HG02571 (cell line): ENCODE data around the gene TNFRSF14.

Source experiments
- ATAC-seq: cut with Tn5 transposase; IDR thresholded peaks from one replicate; pipeline ENCODE4 v1.9.1; 2021; ENCODE audit warnings: mild to moderate bottlenecking, moderate library complexity; ENCODE audit not compliant: unreplicated experiment

TNFRSF14 gene

DNA sequence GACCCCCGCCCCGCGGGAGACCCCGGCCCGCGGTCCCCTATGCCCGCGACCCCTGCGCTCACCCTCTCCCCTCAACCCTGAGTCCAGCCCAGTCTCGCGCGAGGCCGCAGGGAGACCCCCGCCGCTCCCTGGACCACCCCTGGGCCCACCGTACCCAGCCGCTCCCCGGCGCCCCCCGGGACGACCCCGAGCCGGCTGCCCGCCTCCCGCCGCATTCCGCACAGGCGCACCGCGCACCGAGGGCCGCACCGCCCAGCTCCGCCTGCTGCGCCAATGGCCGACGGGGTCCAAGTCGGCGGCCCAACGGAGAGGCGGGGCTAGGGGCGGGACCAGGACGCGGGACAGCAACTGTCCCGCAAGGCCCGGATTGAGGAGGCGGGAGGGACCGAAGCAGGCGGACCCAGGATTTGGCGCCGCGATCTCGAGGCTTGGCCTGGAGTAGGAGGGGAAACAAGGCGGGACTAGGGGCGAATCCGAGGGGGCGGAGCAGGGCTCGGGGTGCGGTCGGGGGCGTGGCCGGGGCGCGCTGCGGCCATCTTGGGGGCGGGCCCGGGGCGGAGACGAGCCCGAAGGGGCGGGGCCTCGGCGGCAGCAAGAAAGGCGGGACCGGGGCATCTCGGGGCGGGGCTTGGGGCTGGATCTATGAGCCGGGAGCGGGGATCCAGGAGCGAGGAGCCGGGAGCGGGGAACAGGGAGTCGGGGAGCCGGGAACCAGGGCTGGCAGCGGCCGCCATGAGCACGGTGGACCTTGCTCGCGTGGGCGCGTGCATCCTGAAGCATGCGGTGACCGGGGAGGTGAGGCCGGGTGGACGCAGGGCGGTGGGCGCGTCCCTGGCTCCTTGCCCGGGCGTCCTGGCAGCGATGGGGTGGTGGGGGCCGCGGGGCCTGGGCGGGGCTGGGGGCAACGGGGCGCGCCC is 30.2 kb downstream of the TNFRSF14 start, which contains the start of gene PRXL2B:
TSS of gene PRXL2B (plus strand) at position 624 of the 917 bp plus-strand sequence. CDS start at position 733, 109 bp downstream.
- ATAC-seq: peak; percentile 64

DNA sequence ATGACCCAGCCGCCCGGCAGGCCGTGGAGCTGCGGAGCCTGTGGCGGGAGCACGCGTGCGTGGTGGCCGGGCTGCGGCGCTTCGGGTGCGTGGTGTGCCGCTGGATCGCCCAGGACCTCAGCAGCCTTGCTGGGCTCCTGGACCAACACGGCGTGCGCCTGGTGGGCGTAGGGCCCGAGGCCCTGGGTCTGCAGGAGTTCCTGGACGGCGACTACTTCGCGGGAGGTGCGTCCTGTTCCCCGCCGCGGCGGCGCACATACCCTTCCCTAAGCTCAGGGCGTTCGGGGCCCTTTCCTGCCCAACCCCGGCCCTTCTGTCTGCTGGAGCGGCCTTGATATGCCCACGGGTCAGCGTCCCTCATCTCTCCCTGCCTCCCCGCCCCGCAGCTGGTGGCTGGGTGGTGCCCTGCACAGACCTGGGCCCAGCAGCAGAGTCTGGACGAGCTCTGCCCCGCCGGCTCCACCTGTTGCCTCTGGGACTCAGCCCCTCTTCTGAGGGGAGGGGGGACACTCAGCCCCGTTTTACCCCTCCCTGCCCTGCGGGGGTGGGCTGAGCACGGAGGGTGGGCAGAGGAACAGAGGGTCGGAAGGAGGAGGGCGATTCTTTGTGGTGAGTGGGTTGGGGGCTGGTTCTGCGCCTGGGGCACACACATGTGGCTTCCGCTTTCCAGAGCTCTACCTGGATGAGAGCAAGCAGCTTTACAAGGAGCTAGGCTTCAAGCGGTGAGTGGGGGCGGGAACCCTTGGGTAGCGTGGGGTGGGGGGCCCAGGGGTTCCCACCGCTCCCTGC is 31.1 kb downstream of the TNFRSF14 start:
- ATAC-seq: no peak

DNA sequence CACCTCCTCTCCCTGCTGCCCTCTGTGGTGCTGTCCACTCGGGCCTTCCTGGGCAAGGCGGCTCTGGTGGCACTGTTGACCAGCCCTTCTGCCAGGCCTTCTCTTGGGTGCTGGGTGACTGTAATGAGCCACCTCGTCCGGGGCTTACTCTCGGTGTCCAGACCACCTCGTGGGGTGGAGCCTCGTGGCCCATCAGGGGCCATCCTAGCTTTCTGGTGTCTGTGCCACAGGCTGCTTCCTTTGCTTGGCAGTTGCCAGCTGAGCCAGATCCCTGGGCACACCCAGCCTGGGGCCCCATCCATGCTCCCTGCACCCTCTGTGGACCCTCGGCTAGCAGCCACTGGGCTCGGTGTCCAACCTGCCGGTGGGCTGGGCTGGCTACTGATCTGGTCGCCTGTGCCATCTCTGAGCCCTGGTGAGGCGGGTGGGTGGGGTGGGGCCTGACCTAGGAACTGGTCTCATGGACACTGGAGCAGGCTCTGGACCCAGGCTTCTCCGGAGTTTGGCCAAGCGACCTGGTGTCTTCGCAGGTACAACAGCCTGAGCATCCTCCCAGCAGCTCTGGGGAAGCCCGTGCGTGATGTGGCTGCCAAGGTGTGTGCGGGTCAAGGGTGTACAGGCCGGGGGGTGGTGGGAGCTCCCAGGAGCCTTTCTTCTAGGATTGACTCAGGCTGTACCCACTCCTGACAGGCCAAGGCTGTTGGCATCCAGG is 31.8 kb downstream of the TNFRSF14 start:
- ATAC-seq: no peak

DNA sequence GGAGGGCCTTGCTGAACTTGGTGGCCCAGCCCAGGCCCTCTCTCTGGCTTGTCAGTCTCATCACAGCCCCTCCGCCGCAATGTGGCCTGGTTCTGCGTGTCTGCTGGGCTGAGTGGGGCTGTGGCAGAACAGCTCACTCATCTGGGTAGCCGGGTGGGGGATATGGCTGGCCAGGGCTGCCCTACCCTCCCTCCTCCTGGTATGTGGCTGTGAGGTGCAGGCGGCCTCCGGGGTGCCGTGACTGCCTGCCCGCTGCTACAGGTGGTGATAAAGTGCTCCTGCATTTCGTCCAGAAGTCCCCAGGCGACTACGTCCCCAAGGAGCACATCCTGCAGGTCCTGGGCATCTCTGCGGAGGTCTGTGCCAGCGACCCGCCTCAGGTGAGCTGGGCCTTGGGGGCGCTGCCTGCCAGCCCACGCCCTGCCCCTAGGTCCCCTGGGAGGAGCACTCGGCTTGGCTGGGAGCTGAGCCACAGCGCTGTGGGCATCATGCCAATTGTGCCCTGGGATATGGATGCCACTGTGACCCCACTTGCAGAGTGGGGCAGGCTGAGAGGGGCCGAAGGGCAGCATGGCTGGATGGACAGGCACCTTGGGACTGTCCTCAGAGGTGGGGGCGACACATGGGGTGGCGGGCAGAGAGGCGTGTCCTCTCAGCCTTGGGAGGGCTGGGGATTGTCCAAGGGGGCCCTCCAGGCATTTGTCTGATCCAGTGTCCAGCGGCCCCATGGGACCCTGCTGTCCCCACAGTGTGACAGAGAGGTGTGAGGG is 32.7 kb downstream of the TNFRSF14 start:
- no peak for ATAC-seq

DNA sequence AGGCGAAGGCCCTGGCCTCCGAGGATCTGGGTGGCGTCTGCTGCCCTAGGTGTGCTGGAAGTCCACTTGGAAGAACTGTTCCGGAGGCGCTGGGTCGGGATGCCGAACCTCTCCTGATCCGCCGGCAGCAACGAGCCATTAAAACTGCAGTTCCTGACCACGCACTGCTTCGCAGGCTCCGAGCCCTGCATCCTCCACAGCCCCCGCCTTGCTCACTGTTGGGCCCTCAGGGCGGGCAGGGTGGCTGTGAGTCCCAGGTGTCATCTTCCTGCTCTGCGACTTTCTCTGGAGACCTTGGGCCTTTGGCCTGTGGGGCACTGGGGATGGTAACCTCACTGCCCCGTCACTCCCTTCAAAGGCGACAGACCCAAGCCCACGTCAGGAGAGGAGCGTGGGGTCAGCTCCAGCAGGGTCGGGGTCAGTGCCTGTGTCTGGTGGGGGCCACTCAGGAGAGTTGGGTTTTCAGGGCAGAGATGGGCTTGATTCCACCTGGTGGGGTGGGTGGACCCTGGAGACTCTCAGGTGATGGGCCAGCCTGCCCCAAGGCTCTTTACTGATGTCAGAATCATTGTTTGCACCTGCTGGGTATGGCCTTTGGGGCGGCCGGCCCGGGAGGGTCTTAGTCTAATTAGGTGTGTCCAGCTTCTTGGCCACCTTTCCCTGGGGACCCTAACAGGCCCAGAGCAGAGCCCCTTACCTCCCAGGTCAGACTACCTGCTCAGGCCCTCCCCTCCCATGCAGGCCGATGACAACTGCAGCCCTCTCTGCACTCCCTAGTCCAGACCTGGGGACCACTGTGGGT is 33.5 kb downstream of the TNFRSF14 start:
- ATAC-seq: no peak

DNA sequence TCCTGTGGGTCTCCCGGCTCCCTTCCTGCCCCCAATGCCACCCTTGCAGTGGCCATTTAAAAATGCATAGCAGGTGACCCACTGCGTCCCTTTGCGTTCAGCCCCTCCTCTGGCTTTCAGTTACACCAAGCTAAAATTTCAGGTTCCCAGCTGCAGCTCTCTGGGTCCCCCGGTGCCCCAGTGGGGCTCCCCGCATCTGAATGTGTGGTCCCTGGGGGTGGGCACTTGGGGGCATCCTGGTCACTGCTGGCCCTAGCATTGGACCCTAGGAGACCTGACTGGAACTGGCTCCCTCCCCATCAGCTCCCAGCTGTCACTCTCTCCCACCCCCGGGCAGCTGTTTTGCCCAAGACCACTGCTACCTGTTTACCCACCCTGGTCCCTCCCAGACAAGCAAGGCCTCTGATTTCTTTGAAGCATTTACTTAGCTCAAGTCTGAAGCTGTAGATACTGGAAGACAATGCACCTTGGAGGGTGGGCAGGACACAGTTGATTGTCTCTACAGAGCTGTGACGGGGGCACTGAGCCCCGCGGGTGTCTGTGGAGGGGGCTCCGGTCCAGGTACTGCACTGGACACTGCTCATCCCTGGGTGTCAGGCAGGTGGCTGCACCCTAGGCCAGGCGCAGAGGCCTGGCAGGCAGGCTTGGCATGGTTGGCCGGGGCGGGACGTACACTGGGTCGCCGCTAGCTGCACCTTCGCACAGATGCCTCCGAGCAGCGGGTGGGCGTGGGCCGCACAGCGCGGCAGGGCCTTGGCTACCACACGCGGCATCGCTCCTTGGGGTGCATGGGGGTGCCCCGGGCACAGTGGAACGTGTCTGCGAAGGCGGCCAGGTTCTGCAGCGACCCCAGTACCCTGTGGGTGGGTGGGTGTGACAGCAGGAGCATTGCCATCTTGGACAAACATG is 34.3 kb downstream of the TNFRSF14 start:
- ATAC-seq: no peak

DNA sequence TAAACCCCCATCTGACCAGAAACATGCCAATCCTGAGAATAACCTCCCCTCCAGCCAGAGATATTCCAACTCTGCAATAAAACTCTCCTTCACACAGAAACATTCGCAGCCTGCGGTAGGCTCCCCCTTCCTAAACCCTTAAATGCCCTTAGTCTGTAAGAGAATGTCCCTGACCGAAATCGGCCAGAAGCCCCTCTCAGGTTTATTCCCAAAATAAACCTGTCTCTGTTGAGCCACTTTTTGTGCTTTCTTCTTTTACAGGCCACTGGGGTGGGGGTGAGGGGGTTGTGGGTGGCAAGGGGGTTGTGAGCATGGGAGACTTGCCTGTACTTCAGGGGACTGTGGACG is 35.0 kb downstream of the TNFRSF14 start:
- no peak for ATAC-seq

DNA sequence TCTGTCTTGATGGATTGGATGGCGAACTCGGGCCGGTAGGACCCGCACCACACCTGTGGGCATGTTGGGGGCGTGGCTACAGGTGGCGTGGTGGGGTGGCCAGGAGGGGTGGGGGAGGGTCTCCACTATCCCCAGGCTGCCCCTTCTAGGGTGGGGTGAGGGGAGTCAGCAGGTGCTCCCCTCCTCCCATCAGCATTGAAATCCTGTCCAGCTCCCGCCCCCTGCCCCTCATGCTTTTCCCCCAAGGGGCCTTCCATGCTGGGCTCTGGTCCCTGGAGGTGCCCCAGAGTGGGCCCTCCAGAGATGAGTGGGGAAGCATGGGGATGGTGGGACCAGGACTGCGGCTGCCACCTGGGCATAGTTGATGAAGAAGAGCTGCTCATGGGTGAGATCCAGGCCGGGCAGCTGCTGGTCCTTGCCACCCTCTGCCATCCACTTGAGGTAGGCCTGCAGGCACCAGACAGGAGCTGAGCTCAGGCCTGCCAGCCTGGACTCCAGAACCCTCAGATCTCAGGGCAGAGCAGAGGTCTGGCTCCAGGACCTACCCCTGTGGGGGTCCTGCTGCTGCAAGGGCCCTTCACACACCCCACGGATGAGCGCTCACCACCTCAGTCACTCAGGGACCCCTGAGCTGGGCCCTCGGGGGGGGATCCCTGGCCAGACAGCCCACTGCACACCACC is 35.5 kb downstream of the TNFRSF14 start:
- ATAC-seq: no peak

DNA sequence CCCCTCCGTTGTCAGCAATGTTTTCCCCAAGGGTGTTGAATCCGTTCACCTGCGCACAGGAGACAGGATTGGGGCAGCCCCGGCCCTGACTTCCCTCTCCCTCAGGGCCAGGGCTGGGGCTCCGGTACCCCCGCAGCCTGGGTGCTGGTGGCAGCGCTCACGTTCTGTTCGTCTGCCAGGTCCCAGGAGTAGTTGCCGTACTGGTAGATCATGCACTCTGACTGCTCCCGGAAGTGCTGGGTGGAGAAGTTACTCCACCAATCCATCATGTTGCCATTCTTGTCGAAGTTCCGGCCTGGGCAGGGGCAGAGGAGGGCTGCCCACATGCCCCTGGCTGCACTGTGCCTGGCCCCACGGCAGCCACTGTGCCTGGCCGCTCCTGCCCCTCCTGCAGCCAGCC is 36.5 kb downstream of the TNFRSF14 start:
- ATAC-seq: no peak

DNA sequence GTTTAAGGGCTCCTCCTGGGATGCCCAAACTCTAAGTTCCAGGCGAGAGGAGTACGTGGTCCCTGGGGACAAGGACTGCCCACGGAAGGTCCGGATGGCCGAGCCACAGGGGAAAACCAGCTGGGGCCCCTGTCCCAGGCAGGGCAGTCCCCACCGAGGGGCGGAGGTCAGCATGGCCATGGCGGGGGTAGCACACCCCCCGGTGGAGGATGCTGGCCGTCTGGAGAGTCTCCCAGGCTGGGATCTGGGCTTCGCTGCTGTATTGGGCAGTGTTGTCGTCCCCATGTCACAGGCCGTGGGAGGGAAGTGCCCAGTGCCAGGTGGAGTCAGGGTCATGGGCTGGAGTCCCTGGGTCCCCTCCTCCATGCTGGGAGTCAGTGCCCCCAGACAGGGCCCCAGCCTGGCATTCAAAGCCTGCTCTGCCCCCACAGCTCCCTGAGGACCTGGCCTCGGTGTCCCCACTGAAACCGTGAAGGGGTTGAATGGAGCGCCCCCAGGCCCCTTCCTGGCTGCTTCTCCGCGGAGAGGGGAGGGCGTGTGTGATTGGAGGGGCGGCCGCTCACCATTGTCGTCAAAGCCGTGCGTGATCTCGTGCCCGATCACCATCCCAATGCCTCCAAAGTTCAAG is 37.2 kb downstream of the TNFRSF14 start:
- ATAC-seq: no peak

DNA sequence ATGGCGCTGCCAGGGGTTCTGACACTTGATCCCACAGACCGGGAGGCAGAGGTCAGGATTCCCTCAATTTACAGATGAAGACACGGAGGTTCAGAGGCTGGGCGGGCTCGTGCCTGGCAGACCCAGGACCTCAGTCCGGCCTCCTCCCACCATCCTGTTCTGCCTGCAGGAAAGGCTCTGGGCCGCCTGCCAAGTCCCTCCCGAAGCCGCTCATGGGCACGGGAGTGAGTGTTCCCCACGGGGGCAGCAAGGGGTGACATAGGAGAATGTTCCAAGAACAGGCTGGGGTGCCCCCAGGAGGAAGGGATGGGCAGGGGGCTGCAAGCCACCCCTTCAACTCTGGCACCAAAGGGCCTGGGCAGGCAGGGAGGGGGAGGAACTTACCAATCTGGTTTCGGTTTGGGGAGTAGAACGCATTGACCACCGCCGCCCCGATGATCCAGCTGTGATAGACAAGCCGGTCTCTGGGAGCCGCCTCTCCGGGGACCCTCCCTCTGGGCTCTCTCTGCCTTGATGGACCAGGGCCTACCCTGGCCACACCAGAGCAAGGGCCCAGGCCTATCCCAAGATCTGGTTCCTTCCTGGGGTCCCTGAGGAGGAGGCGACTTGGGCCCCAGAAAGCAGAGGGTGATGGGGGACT is 38.0 kb downstream of the TNFRSF14 start:
- ATAC-seq: no peak

DNA sequence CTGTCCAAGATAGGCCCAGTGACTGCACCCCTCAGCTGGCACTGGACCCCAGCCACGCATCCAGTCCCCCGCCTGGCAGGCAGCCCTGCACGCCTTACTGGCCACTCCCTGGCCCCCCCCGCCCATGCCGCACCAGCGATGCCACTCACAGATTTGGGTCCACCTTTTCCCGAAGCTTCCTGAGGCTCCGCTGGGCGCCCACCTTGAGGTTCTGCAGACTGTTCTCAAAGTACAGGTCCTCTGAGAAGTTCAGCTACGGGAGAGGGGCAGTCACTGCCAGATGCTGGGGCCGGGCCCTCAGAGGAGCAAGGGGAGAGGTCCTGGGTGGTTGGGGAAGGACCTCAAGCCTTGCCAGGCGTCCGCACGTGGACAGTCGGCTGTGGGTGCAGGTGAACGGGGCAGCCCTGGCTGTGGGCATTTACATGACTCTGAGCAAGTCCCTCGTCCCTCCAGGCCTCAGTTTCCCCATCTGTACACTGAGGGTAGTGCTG is 38.5 kb downstream of the TNFRSF14 start:
- no peak for ATAC-seq

DNA sequence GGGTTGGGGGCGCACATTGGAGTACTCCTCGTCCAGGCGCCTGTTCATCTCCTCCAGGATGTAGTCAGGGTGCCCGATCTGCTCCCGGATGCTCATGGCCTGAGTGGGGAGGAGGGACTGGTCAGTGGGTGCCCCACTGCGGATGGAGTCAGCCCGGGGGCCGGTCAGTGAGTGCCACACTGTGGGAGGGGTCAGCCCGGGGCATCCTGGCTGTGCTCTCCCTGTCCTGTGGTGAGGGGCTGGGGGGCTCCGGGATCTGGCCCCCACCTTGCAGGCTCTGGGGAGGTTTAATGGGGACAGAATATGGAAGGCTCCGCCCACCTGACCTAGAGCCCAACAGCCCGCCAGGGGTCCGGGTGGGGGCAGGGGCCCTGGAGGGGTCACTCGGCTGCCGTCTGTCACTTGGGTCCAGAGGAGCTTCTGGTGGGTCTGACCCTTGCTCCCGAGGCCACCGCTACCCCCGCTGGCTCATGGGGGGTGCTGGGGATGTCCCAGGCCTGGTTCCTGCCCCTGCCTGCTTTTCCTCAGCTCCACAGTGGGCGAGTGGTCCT is 39.2 kb downstream of the TNFRSF14 start:
- no peak for ATAC-seq

DNA sequence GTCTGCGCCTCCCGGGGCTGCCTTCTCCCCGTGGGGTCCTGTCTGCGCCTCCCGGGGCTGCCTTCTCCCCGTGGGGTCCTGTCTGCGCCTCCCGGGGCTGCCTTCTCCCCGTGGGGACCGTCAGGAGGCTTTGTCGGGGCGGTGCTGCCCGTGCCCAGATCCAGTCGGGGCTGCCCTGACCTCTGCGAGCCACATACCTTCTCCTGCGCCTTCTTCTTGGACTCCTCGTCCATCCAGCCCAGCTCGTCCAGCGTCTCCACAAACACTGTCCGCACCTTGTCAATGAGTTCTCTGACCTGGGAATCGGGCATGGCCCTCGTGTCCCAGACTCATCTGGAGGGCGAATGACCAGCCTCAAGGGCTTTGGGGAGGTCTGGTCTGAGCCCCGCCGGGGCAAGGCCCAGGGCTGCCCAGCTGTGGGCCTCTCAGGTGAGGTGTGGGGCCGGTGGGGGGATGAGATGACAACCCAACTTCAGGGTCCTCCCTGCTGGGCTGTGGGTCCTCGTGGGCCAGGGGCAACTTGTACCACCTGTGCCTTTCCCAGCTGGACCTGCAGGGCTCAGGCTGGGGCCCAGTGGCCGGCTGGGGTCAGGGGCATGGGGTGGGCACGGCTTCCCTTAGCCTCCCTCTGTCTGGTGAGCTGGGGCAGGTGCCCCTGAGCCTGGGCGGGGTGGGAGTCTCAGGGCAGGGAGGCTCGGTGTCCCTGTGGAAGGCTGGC is 39.8 kb downstream of the TNFRSF14 start:
- ATAC-seq: no peak

DNA sequence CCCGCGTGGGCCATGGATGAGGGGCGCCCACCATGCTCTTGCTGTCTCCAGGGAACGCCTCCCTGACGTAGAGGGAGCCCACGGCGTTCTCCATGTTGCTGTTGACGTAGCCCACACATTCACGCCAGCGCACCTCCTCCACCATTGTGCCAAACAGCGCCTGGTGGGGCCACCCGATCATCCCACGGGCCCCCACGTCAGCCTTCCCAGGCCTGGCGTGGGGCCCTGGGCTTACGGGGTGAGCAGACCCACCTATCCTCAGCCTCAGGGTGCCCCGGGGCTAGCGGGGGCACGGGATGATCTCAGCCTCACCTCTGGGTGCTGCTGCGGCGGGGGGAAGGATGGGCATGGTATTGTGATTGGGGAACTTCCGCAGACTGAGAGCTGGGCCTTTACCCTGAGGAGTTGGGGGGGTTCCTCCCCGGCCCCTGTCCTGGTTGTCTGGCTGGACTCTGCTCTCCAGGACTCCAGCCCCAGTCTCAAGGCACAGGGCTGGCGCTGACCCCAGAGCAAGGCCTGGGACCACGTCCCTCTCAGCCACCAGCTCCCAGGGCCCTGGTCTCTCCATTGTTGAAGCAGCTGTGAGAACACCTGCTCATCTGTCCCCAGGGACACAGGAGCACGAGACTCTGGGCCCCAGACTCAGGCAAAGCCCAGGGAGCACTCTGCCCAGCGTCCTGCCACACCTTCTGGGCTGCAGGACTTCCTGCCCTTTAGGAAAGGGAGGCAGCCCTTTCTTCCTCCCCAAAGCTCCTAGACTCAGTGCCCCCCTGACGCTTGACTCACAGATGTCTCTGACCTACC is 40.6 kb downstream of the TNFRSF14 start:
- no peak for ATAC-seq
